ENCODE data around the gene TMPRSS2.

The TMPRSS2 gene

DNA sequence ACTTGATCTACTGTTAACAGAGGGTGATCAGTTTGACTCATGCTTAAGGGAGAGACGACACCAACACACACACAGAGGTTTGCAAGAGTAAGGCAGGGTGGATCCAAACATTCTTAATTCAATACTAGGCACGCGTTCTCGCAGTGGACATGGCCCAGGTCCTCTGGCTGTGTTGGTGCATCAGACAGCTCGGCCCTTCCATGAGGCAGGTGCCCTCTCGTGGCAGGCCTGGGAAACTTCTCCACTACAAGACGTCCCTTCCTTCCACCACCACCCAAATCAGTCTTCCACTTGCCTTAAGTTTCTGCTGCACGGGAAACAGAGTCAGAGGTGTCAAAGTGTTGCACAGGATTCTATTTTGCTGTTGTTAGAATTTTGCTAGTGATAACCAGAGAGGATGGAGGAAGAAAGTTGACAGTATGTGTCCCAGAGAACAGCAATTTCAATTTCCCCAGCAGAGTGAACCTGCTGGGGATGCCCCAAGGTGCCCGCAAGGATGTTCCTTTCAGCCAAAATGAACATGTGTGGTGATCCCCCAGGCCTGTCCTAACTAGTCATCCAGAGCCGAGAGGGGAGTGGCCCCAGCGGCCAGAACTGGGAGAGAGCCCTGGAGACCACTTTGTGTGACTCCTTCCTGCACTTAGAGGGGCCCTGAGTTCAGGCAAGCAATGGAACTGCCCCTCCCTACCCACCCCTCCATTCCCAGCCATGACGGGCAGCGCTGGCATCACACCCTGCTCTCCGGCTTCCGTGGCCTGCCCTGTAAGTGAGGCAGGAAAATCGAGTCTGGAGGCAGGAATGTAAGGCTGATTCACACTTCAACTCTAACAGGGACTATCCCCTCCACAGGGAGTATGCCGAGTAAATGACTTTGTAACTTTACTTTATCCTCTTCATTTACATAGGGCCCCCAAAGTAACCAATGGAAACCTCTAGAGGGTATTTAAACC is 47.1 kb downstream of the TMPRSS2 start:
- no peak for FAIRE-seq
- peak; percentile 64 for DNase-seq (ENCODE audit: insufficient read length, low spot score)

DNA sequence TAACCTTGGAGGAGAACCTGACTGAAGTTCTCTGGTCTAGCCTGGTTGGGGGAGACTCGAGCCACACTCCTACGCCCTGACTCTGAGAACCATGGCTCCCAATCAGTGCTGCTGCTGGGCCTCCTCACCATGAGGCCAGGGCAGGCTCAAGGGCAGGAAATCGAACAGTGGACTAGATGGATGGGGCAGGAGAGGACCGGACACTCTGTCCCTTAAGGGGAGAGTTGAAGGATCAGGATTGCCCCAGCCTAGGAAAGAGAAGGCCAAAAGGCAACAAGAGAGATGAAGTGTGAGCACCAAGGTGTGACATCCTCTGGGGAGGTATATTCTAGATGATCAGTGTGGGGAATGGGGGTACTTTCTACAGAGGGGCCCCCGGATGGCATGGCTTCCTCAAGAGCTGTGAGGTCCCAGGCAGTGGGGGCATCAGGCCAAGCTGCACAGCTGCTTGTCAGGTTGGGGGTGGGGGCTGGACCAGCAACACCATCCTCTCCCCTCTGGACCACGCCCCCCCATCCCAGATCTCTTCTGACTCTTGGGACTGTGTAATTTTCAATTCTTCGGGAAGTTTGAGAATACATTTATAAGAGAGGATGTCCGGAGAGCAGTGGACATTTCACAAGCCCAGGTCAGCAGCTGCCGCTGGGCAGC is 47.9 kb downstream of the TMPRSS2 start:
- TF ChIP-seq POLR2A (IDR thresholded peaks at IDR 0.05; ENCODE audit: low read depth, low read length) = no peak
- DNase-seq (ENCODE audit: insufficient read length, low spot score) (no peak), FAIRE-seq (no peak)

More for the DNA sequence above, 47.1 kb downstream of the TMPRSS2 start:
- no peak for TF ChIP-seq POLR2A (IDR thresholded peaks at IDR 0.05; ENCODE audit: low read depth, low read length)

DNA sequence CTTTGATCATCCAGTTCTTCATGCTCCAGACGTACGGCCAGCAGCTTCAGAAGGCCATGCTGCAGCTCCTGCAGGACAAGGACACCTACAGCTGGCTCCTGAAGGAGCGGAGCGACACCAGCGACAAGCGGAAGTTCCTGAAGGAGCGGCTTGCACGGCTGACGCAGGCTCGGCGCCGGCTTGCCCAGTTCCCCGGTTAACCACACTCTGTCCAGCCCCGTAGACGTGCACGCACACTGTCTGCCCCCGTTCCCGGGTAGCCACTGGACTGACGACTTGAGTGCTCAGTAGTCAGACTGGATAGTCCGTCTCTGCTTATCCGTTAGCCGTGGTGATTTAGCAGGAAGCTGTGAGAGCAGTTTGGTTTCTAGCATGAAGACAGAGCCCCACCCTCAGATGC is 49.4 kb downstream of the TMPRSS2 start:
- no peak for FAIRE-seq
- TF ChIP-seq POLR2A (IDR thresholded peaks at IDR 0.05; ENCODE audit: low read depth, low read length) = no peak
- no peak for DNase-seq (ENCODE audit: insufficient read length, low spot score)

- no peak for FAIRE-seq
- TF ChIP-seq POLR2A (IDR thresholded peaks at IDR 0.05; ENCODE audit: low read depth, low read length) = no peak
- DNase-seq (ENCODE audit: insufficient read length, low spot score) = no peak
These were observed 49.8 kb downstream of the TMPRSS2 start for GRCh38 chr21:41458121-41458520.

GRCh38 chr21:41453761-41454160 is 54.2 kb downstream of the TMPRSS2 start:
- FAIRE-seq (no peak), DNase-seq (ENCODE audit: insufficient read length, low spot score) (no peak)
- TF ChIP-seq POLR2A (IDR thresholded peaks at IDR 0.05; ENCODE audit: low read depth, low read length) = no peak

DNA sequence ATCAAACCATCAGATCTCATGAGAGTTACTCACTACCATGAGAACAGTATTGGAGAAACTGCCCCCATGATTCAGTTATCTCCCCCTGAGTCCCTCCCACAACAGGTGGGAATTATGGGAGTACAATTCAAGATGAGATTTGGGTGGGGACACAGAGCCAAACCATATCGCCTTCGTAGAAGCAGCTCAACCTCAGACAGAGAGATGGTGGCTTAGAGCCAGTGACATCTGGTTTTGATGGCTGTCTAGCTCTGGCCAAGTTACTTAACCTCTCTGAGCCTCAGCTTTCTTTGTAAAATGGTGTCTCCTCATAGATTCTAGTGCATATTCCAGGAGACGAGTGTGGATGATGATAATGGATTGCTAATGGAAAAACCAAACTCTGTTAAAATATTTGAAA is 54.8 kb downstream of the TMPRSS2 start:
- DNase-seq (ENCODE audit: insufficient read length, low spot score) (no peak), FAIRE-seq (no peak)
- no peak for TF ChIP-seq POLR2A (IDR thresholded peaks at IDR 0.05; ENCODE audit: low read depth, low read length)

GRCh38 chr21:41451753-41452676 is 55.9 kb downstream of the TMPRSS2 start:
- no peak for TF ChIP-seq POLR2A (IDR thresholded peaks at IDR 0.05; ENCODE audit: low read depth, low read length)
- DNase-seq (ENCODE audit: insufficient read length, low spot score) = no peak
- FAIRE-seq = no peak

GRCh38 chr21:41449613-41450012 is 58.3 kb downstream of the TMPRSS2 start:
- DNase-seq (ENCODE audit: insufficient read length, low spot score) = no peak
- TF ChIP-seq POLR2A (IDR thresholded peaks at IDR 0.05; ENCODE audit: low read depth, low read length) = no peak
- FAIRE-seq = no peak

- FAIRE-seq (no peak), DNase-seq (ENCODE audit: insufficient read length, low spot score) (no peak)
- TF ChIP-seq POLR2A (IDR thresholded peaks at IDR 0.05; ENCODE audit: low read depth, low read length) = no peak
These were observed 60.6 kb downstream of the TMPRSS2 start for GRCh38 chr21:41447356-41447755.

DNA sequence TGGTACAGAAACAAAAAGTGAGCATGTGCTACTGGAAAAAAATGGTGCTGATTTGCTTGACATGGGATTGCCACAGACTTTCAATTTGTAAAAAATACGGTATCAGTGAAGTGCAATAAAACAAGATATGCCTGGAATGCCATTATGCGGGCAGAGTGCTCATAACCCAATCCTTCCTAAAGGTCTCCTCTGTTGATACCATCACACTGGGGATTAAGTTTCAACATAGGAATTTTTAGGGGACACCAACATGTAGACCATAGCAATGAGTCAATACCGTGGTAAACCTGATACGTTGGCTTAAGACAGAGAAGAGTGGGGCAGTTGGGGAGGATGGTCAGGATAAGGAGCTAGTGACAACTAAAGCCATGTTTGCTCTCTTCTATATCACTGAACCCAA is 61.4 kb downstream of the TMPRSS2 start:
- no peak for TF ChIP-seq POLR2A (IDR thresholded peaks at IDR 0.05; ENCODE audit: low read depth, low read length)
- DNase-seq (ENCODE audit: insufficient read length, low spot score) (no peak), FAIRE-seq (no peak)

DNA sequence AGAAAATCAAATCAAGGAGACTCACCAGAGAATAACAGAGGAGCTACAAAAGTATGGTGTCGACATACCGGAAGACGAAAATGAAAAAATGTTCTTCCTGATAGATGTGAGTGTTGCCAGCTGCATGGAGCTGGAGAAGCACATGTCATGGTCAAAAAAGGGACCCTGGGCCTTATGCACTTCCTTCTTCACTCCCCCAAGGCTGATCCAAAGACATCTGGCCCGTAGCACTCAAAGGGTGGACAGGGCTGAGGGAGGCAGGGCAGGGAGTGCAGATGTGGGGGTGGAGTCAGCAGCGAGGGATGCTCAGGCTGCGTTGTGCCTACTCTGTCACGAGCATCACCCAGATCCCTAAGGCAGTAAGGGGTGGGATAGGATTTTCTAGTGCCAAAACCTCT is 62.5 kb downstream of the TMPRSS2 start:
- FAIRE-seq (no peak), DNase-seq (ENCODE audit: insufficient read length, low spot score) (no peak)
- no peak for TF ChIP-seq POLR2A (IDR thresholded peaks at IDR 0.05; ENCODE audit: low read depth, low read length)

- no peak for TF ChIP-seq POLR2A (IDR thresholded peaks at IDR 0.05; ENCODE audit: low read depth, low read length)
- DNase-seq (ENCODE audit: insufficient read length, low spot score) = no peak
These were observed 63.1 kb downstream of the TMPRSS2 start for GRCh38 chr21:41444703-41445464.

GRCh38 chr21:41443562-41443961 is 64.4 kb downstream of the TMPRSS2 start:
- no peak for FAIRE-seq
- no peak for DNase-seq (ENCODE audit: insufficient read length, low spot score)
- TF ChIP-seq POLR2A (IDR thresholded peaks at IDR 0.05; ENCODE audit: low read depth, low read length) = no peak

More at GRCh38 chr21:41444703-41445464, 63.1 kb downstream of the TMPRSS2 start:
- FAIRE-seq = no peak

All from H54 (cell line).